Thoracic aorta (tissue), 2 donors: ENCODE data around the gene REST. TPM values are rescaled to one million over a fixed set of nuclear protein-coding genes. Genes with fewer than 3 reads are reported as not detected.
"Not testable (repeated sequence)": the region's sequence is repeated elsewhere in the genome, so short reads cannot be mapped to it uniquely, and the experiment has no call there.

Experiments used
- ATAC-seq: fragments of 150-250 bp; one replicate; pipeline ENCODE4 v1.8.0; 2017; ENCODE audit warnings: low read depth; ENCODE audit not compliant: insufficient number of reproducible peaks, low FRiP score
- DNase-seq: peaks from one replicate; pipeline ENCODE4 v3.0.0-alpha.2; 2020; ENCODE audit warnings: low spot score
- H3K27ac ChIP-seq, 2 donors: fragments of 200-600 bp; sonication (generic); 1 replicate in 1 of 2; 2 replicates in 1 of 2; pipeline ENCODE4 v1.5.1; 2016; ENCODE audit warnings: mild to moderate bottlenecking in 2 of 2, moderate library complexity in 2 of 2
- H3K27me3 ChIP-seq: fragments of 200-600 bp; sonication (generic); replicated peaks from 2 replicates; pipeline ENCODE4 v1.6.0; 2016; ENCODE audit warnings: mild to moderate bottlenecking; ENCODE audit not compliant: insufficient read depth
- H3K36me3 ChIP-seq: fragments of 200-600 bp; sonication (generic); one replicate; pipeline ENCODE4 v1.5.1; 2016
- H3K4me1 ChIP-seq, 2 donors: fragments of 200-600 bp; sonication (generic); 1 replicate in 1 of 2; 2 replicates in 1 of 2; pipeline versions ENCODE4 v1.5.1 to v1.6.0; 2016; ENCODE audit warnings: low read depth in 2 of 2, mild to moderate bottlenecking in 1 of 2; ENCODE audit not compliant: control insufficient read depth in 1 of 2
- H3K4me3 ChIP-seq: fragments of 200-600 bp; sonication (generic); 2 replicates; pipeline ENCODE4 v1.5.1; 2016; ENCODE audit warnings: mild to moderate bottlenecking
- H3K9me3 ChIP-seq: fragments of 200-600 bp; sonication (generic); 2 replicates; pipeline ENCODE4 v1.5.1; 2016
- total RNA-seq, 2 donors: library from RNA; depleted of rRNA; stranded (reverse); fragments of >200 nt; gene quantifications; one replicate each; pipeline versions ENCODE4 v1.1.0 to v1.2.3, GENCODE V29; 2016
- TF ChIP-seq, protein P1 (sequence below): fragments of 200-600 bp; sonication (generic); IDR thresholded peaks from one replicate; pipeline ENCODE4 v1.5.1; 2019; ENCODE audit warnings: antibody characterized with exemption

Gene REST
- total RNA-seq, 2 donors from 2014 or later: 32.5 to 38.6 TPM

DNA sequence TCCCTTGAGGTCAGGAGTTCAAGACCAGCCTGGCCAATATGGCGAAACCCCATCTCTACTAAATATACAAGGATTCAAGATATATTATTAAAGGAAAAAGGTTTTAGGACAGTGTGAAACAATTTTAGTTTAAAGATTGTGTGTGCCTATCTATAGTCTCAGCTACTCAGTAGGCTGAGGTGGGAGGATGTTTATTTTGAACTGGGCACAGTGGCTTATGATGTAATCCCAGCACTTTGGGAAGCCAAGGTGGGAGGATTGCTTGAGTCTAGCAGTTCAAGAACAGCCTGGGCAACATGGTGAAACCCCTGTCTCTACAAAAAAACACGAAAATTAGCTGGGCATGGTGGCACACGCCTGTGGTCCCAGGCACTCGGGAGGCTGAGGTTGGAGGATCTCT lies 31.4 kb upstream of the REST start:
- no peak for DNase-seq
- no peaks in the 10 kb centered on the region for H3K4me1 ChIP-seq
- TF ChIP-seq, protein P1, sequence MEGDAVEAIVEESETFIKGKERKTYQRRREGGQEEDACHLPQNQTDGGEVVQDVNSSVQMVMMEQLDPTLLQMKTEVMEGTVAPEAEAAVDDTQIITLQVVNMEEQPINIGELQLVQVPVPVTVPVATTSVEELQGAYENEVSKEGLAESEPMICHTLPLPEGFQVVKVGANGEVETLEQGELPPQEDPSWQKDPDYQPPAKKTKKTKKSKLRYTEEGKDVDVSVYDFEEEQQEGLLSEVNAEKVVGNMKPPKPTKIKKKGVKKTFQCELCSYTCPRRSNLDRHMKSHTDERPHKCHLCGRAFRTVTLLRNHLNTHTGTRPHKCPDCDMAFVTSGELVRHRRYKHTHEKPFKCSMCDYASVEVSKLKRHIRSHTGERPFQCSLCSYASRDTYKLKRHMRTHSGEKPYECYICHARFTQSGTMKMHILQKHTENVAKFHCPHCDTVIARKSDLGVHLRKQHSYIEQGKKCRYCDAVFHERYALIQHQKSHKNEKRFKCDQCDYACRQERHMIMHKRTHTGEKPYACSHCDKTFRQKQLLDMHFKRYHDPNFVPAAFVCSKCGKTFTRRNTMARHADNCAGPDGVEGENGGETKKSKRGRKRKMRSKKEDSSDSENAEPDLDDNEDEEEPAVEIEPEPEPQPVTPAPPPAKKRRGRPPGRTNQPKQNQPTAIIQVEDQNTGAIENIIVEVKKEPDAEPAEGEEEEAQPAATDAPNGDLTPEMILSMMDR: no peak
- no peak for ATAC-seq
- H3K27me3 ChIP-seq: no peaks in the 10 kb centered on the region
- H3K27ac ChIP-seq: no peak overlapping the region
- H3K36me3 ChIP-seq: no peaks in the 10 kb centered on the region
- H3K4me3 ChIP-seq: no peak overlapping the region
- no peaks in the 10 kb centered on the region for H3K9me3 ChIP-seq

DNA sequence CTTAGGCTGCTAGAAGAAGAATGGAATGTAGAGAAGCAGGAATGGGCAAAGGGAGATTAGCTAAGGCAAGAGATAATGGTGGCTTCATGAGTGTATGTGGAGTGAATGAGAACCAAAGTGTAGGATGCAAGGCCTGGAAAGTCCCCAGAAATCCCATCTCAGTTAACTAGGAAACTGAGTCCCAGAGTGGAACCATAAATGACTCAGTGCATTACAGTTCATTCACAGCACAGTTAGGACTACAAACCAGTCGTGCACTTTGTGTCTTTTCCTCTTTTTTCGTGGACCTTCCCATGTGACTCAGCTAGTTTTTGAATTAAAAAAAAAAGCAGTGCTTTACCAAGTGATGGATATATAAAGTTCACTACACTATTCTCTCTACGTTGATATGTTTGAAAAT lies 27.7 kb upstream of the REST start:
- Histone ChIP-seq H3K27me3 (no peaks in the 10 kb centered on the region), H3K27ac (no peak overlapping the region), H3K4me1 (no peaks in the 10 kb centered on the region), H3K36me3 (no peaks in the 10 kb centered on the region), H3K4me3 (no peak overlapping the region), H3K9me3 (no peaks in the 10 kb centered on the region)
- ATAC-seq: no peak
- TF ChIP-seq, protein P1: no peak
- DNase-seq: no peak

DNA sequence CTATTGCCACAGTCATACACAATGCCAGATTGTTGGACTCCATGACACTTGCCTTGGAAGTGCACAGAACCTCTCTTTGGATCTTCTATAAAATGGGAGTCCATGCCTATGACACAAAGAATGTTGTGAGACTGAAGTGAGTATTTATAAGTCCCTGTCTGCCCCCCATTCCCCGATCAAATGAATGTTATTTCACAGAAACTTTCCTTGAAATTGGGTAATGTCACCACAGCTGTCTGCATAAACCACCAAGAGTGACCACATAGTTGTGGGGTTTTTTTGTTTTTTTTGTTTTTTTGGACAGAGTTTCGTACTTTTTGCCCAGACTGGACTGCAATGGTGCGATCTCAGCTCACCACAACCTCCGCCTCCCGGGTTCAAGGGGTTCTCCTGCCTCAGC lies 27.1 kb upstream of the REST start:
- TF ChIP-seq, protein P1: no peak
- Histone ChIP-seq H3K36me3 (no peaks in the 10 kb centered on the region), H3K4me3 (no peak overlapping the region), H3K4me1 (no peaks in the 10 kb centered on the region), H3K27ac (no peak overlapping the region), H3K9me3 (no peaks in the 10 kb centered on the region), H3K27me3 (no peaks in the 10 kb centered on the region)
- no peak for DNase-seq
- no peak for ATAC-seq

DNA sequence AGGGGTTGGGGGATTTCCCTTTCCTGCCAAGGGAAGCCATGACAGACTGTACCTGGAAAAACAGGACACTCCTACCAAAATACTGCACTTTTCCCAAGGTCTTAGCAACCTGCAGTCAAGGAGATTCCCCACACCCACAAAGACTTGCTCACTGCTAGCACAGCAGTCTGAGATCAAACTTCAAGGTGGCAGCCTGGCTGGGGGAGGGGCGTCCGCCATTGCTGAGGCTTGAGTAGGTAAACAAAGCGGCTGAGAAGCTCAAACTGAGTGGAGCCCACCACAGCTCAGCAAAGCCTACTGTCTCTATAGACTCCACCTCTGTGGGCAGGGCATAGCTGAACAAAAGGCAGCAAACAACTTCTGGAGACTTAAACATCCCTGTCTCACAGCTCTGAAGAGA lies 23.2 kb upstream of the REST start:
- H3K27me3 ChIP-seq, DNase-seq, H3K4me1 ChIP-seq, H3K9me3 ChIP-seq, ATAC-seq, H3K4me3 ChIP-seq, H3K27ac ChIP-seq, H3K36me3 ChIP-seq: not testable (repeated sequence)

DNA sequence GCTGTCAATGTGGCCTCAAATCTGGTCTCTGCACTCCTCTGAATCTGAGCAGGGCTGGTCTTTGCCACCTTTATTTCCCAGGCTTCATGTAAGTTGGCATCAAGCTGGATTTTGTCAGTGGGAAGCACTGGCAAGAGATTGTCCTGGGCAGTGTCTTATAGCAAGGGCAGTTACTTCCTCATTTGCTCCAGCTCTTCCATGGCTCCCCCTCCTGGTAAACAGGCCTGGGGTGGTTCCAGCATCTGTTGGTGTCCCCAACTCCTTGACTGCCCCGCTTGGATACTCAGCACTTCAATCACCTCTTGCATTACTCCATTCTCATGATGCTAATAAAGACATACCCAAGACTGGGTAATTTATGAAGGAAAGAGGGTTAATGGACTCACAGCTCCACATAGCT lies 15.0 kb upstream of the REST start:
- H3K4me1 ChIP-seq: no peaks in the 10 kb centered on the region
- no peaks in the 10 kb centered on the region for H3K27me3 ChIP-seq
- TF ChIP-seq, protein P1: no peak
- no peaks in the 10 kb centered on the region for H3K9me3 ChIP-seq
- H3K27ac ChIP-seq: no peak overlapping the region
- ATAC-seq (no peak), DNase-seq (no peak)
- H3K4me3 ChIP-seq: no peak overlapping the region
- H3K36me3 ChIP-seq: no peaks in the 10 kb centered on the region

DNA sequence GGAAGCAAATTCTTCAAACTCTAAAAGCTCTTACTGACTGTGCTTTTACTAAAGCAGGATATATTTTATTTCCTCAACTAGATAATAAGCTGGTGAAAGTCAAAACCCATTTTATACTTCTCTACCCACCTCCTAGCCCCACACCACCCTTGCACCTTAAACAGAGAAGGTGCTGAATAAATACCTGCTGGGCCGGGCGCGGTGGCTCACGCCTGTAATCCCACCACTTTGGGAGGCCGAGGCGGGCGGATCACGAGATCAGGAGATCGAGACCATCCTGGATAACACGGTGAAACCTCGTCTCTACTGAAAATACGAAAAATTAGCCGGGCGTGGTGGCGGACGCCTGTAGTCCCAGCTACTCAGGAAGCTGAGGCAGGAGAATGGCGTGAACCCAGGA lies 9.9 kb upstream of the REST start:
- DNase-seq, H3K4me3 ChIP-seq, H3K4me1 ChIP-seq, H3K9me3 ChIP-seq, H3K27ac ChIP-seq, ATAC-seq, H3K27me3 ChIP-seq, H3K36me3 ChIP-seq: not testable (repeated sequence)

DNA sequence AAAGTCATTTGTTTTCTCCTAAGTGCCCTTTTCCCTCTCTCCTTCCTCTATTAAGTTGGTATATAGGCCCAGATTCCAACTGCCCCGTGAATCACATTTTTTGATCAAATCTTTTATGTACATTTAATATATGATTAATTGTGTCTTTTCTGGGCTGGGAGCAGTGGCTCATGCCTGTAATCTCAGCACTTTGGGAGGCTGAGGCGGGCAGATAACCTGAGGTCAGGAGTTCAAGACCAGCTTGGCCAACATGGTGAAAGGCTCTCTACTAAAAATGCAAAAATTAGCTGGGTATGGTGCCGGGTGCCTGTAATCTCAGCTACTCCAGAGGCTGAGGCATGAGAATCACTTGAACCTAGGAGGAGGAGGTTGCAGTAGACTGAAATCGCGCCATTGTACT lies 7.5 kb upstream of the REST start:
- DNase-seq, H3K4me3 ChIP-seq, H3K4me1 ChIP-seq, H3K36me3 ChIP-seq, H3K27ac ChIP-seq, H3K27me3 ChIP-seq, ATAC-seq, H3K9me3 ChIP-seq: not testable (repeated sequence)
